Lung (tissue), 12 donors: Measurements from ENCODE around the gene DCST1. TPM values are rescaled to one million over a fixed set of nuclear protein-coding genes. Genes with fewer than 3 reads are reported as not detected.

Experiments
- ATAC-seq: fragments of 200-7000 bp; cut with Tn5 transposase; one replicate; pipeline ENCODE4 v1.9.1; 2020; ENCODE audit warnings: moderate number of reproducible peaks; ENCODE audit not compliant: insufficient read depth, low FRiP score
- DNase-seq, 3 donors: peaks; one replicate each; pipeline ENCODE4 v3.0.0-alpha.2; 2013 to 2017
- H3K27ac ChIP-seq, 2 donors: one replicate each; pipeline ENCODE4 v1.5.1; 2013; ENCODE audit warnings: mild to moderate bottlenecking in 2 of 2, moderate library complexity in 2 of 2, control low read depth in 1 of 2, inconsistent platforms in 1 of 2, low read depth in 1 of 2, low read length in 1 of 2
- H3K27me3 ChIP-seq, 3 donors: one replicate each; pipeline ENCODE4 v1.5.1; 2013; ENCODE audit warnings: low read length in 2 of 3; ENCODE audit not compliant: control insufficient read depth in 3 of 3, insufficient read depth in 3 of 3
- H3K36me3 ChIP-seq, 4 donors: one replicate each; pipeline ENCODE4 v1.5.1; 2013; ENCODE audit warnings: low read length in 4 of 4, mild to moderate bottlenecking in 1 of 4, moderate library complexity in 1 of 4; ENCODE audit not compliant: control insufficient read depth in 4 of 4, insufficient read depth in 4 of 4
- H3K4me1 ChIP-seq, 5 donors: one replicate each; pipeline ENCODE4 v1.5.1; 2013; ENCODE audit warnings: low read length in 5 of 5, mild to moderate bottlenecking in 2 of 5, moderate library complexity in 1 of 5; ENCODE audit not compliant: control insufficient read depth in 5 of 5, insufficient read depth in 5 of 5
- H3K4me3 ChIP-seq: one replicate; pipeline ENCODE4 v1.5.1; 2013; ENCODE audit warnings: mild to moderate bottlenecking, control low read depth, moderate library complexity
- H3K9ac ChIP-seq, 2 donors: one replicate each; pipeline ENCODE4 v1.5.1; 2013; ENCODE audit warnings: low read length in 2 of 2, control low read depth in 1 of 2; ENCODE audit not compliant: insufficient read depth in 1 of 2
- H3K9me3 ChIP-seq, 4 donors: one replicate each; pipeline ENCODE4 v1.5.1; 2013; ENCODE audit warnings: low read length in 3 of 4, mild to moderate bottlenecking in 1 of 4, moderate library complexity in 1 of 4; ENCODE audit not compliant: control insufficient read depth in 4 of 4, insufficient read depth in 3 of 4
- CTCF ChIP-seq: IDR thresholded peaks from 2 replicates; pipeline ENCODE4 v1.5.1; 2012; ENCODE audit warnings: mild to moderate bottlenecking; ENCODE audit errors: control extremely low read depth, extremely low read depth
- WGBS, 2 donors: extraction: QIAGEN DNeasy Blood & Tissue Kit; methylation state at CpG; one replicate each; pipeline ENCODE4 v1.1.7; 2013; 5-methylcytosine and 5-hydroxymethylcytosine counted together
- polyA plus RNA-seq, 2 donors: library from polyadenylated mRNA; stranded (reverse); fragments of 200-250 nt; gene quantifications; one replicate each; pipeline ENCODE4 v1.2.1, GENCODE V29; 2013
- total RNA-seq, 2 donors: library from RNA; depleted of rRNA in 1 of 2; stranded (reverse); fragments of >200 nt in 1 of 2; gene quantifications; one replicate each; pipeline ENCODE4 v1.2.1, GENCODE V29; 2014 to 2021
- donor health status: control.
- donor health status: control.
- donor health status: Bipolar disorder and iron deficiency.
- donor health status: healthy.
- donor health status: DM: yes; HTN: yes; CAD: no.

DCST1 gene
- total and polyA plus RNA-seq, 4 donors = 0.08 to 0.20 TPM; not detected in 2

- peaks cover 0 to 5% (median 0%) of the 10 kb centered on the region in 5 donors for H3K4me1 ChIP-seq
- ATAC-seq (no peak), DNase-seq (no peak)
- no peak for TF ChIP-seq CTCF
- H3K9me3 ChIP-seq = no peaks in the 10 kb centered on the region
- no peaks in the 10 kb centered on the region for H3K27me3 ChIP-seq
- no peak overlapping the region for H3K27ac ChIP-seq
- no peaks in the 10 kb centered on the region for H3K36me3 ChIP-seq
- H3K4me3 ChIP-seq = no peak overlapping the region
- WGBS, 2 donors = 61 to 76% methylated on average over 2 of the region's 2 CpGs
- no peak overlapping the region for H3K9ac ChIP-seq
These were observed 2.3 kb downstream of the DCST1 start for GRCh38 chr1:155035936-155036335.

GRCh38 chr1:155037043-155037442 is 3.4 kb downstream of the DCST1 start:
- Histone ChIP-seq H3K4me3 (no peak overlapping the region), H3K27ac (no peak overlapping the region), H3K27me3 (no peaks in the 10 kb centered on the region), H3K4me1 (peaks cover 0 to 5% (median 0%) of the 10 kb centered on the region in 5 donors), H3K9me3 (no peaks in the 10 kb centered on the region), H3K9ac (no peak overlapping the region), H3K36me3 (no peaks in the 10 kb centered on the region)
- DNase-seq (no peak), ATAC-seq (no peak)
- 90% methylated on average over 3 of the region's 3 CpGs for WGBS, 2 donors
- TF ChIP-seq CTCF = no peak

- H3K36me3 ChIP-seq = no peaks in the 10 kb centered on the region
- H3K4me1 ChIP-seq = peaks cover 0 to 5% (median 0%) of the 10 kb centered on the region in 5 donors
- no peak for TF ChIP-seq CTCF
- no peak overlapping the region for H3K4me3 ChIP-seq
- 84 to 90% methylated on average over 6 of the region's 6 CpGs for WGBS, 2 donors
- H3K9ac ChIP-seq = no peak overlapping the region
- no peaks in the 10 kb centered on the region for H3K27me3 ChIP-seq
- ATAC-seq (no peak), DNase-seq (no peak)
- H3K27ac ChIP-seq = no peak overlapping the region
- no peaks in the 10 kb centered on the region for H3K9me3 ChIP-seq
These were observed 4.3 kb downstream of the DCST1 start for GRCh38 chr1:155037851-155038441.
